RWPE2 (cell line): ENCODE results near the gene ALK.

Source experiments
- ATAC-seq: fragments of 200-7000 bp; cut with Tn5 transposase; 3 replicates; pipeline ENCODE4 v1.9.1; 2021; ENCODE audit warnings: low read depth
- DNase-seq: peaks from one replicate; pipeline ENCODE4 v3.0.0-alpha.2; 2020; ENCODE audit warnings: low spot score
- H3K27ac ChIP-seq: fragments of 450-650 bp; 2 replicates; pipeline ENCODE4 v1.5.1; 2017; ENCODE audit warnings: mild to moderate bottlenecking; ENCODE audit not compliant: poor library complexity, severe bottlenecking
- H3K27me3 ChIP-seq: fragments of 250-450 bp; sonication (Bioruptor Pico); 2 replicates; pipeline ENCODE4 v1.5.1; 2021; ENCODE audit warnings: mild to moderate bottlenecking, moderate library complexity; ENCODE audit not compliant: insufficient read depth, poor library complexity, severe bottlenecking
- H3K36me3 ChIP-seq: fragments of 250-450 bp; sonication (Bioruptor Pico); 2 replicates; pipeline ENCODE4 v1.5.1; 2020; ENCODE audit warnings: low read depth, mild to moderate bottlenecking, moderate library complexity
- H3K4me1 ChIP-seq: fragments of 250-450 bp; sonication (Bioruptor Pico); 2 replicates; pipeline ENCODE4 v1.5.1; 2021; ENCODE audit warnings: mild to moderate bottlenecking, moderate library complexity; ENCODE audit not compliant: insufficient read depth, poor library complexity, severe bottlenecking
- H3K4me3 ChIP-seq: fragments of 250-450 bp; sonication (Bioruptor Pico); 2 replicates; pipeline ENCODE4 v1.5.1; 2021; ENCODE audit warnings: mild to moderate bottlenecking, moderate library complexity; ENCODE audit not compliant: severe bottlenecking
- H3K9me3 ChIP-seq: fragments of 250-450 bp; sonication (Bioruptor Pico); 2 replicates; pipeline ENCODE4 v1.5.1; 2021; ENCODE audit warnings: mild to moderate bottlenecking, moderate library complexity; ENCODE audit not compliant: severe bottlenecking
- CTCF ChIP-seq: fragments of 450-650 bp; IDR thresholded peaks from one replicate; pipeline ENCODE4 v1.5.1; 2017; ENCODE audit warnings: mild to moderate bottlenecking, moderate library complexity; ENCODE audit not compliant: poor library complexity, severe bottlenecking

Gene ALK

GRCh38 chr2:29787473-29788465 lies 133.6 kb downstream of the ALK start:
- Histone ChIP-seq H3K27me3 (no peaks in the 10 kb centered on the region), H3K4me1 (no peaks in the 10 kb centered on the region), H3K4me3 (no peak overlapping the region), H3K27ac (no peak overlapping the region), H3K36me3 (no peaks in the 10 kb centered on the region), H3K9me3 (no peaks in the 10 kb centered on the region)
- DNase-seq (no peak), ATAC-seq (no peak)
- no peak for TF ChIP-seq CTCF

- no peaks in the 10 kb centered on the region for H3K36me3 ChIP-seq
- H3K4me3 ChIP-seq, result no peak overlapping the region
- TF ChIP-seq CTCF, result no peak
- H3K9me3 ChIP-seq, result no peaks in the 10 kb centered on the region
- H3K4me1 ChIP-seq, result no peaks in the 10 kb centered on the region
- DNase-seq (no peak), ATAC-seq (no peak)
- H3K27me3 ChIP-seq, result no peaks in the 10 kb centered on the region
- H3K27ac ChIP-seq, result no peak overlapping the region
Observed at GRCh38 chr2:29786361-29786760, 135.0 kb downstream of the ALK start.

DNA sequence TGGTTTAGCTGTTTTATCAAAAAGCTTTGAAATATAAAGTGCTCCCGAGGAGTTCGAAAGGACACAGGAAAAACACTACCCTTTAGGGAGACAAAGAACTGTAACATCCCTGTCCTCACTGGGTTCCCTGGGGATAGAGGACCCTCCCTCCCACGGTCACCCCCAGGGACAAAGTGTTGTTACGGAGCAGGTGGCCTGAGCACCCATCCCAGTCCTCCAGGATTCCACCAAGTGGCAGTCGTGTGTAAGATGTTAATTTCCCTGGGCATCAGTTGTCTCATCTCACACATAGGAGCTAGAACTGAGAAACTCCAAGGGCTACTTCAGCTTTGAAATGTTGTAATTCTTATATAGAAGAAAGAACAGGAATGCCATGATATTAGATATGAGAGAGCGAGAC lies 137.7 kb downstream of the ALK start:
- DNase-seq (no peak), ATAC-seq (no peak)
- no peak overlapping the region for H3K4me3 ChIP-seq
- no peak overlapping the region for H3K27ac ChIP-seq
- no peaks in the 10 kb centered on the region for H3K27me3 ChIP-seq
- H3K9me3 ChIP-seq, result no peaks in the 10 kb centered on the region
- no peaks in the 10 kb centered on the region for H3K4me1 ChIP-seq
- TF ChIP-seq CTCF, result no peak
- H3K36me3 ChIP-seq, result no peaks in the 10 kb centered on the region

GRCh38 chr2:29782549-29783458 lies 138.6 kb downstream of the ALK start:
- H3K27ac ChIP-seq, result no peak overlapping the region
- ATAC-seq, result no peak

More at GRCh38 chr2:29782549-29783458, 138.6 kb downstream of the ALK start:
- no peaks in the 10 kb centered on the region for H3K9me3 ChIP-seq
- H3K4me3 ChIP-seq, result no peak overlapping the region
- no peak for TF ChIP-seq CTCF
- H3K36me3 ChIP-seq, result no peaks in the 10 kb centered on the region
- DNase-seq, result no peak
- no peaks in the 10 kb centered on the region for H3K4me1 ChIP-seq
- H3K27me3 ChIP-seq, result no peaks in the 10 kb centered on the region
